VCaP (cell line): Measurements from ENCODE around the gene CD59.
A peak's percentile ranks its signal among the peaks of the same experiment; 100 is the strongest.

Source experiments
- H3K27ac ChIP-seq: fragments of 450-650 bp; 2 replicates; pipeline ENCODE4 v1.5.1; 2017
- TF ChIP-seq, protein P1 (sequence below): fragments of 450-650 bp; conservative IDR thresholded peaks from 2 replicates; pipeline ENCODE4 v1.5.1; 2017; ENCODE audit warnings: mild to moderate bottlenecking, moderate library complexity

The CD59 gene

DNA sequence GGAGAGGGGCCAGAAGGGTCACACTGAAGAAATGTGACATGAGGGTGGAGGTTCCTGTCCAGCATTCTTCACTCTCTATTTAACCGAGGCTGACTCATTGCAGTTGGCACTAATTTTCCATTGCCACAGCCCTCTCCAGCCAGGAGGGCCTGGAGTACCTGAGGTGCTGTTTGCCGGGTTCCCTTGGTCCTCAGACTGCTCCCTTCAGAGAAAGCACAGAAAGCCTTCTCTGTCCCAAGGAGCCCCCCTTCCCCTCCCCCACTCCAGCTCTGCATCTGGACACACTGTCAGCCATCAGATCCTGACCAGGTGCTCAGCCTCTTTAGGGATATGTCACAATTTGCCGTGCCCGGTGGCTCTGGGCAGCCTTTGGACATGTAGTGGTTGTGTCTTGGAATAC, 32.4 kb downstream of the CD59 start:
- TF ChIP-seq, protein P1, sequence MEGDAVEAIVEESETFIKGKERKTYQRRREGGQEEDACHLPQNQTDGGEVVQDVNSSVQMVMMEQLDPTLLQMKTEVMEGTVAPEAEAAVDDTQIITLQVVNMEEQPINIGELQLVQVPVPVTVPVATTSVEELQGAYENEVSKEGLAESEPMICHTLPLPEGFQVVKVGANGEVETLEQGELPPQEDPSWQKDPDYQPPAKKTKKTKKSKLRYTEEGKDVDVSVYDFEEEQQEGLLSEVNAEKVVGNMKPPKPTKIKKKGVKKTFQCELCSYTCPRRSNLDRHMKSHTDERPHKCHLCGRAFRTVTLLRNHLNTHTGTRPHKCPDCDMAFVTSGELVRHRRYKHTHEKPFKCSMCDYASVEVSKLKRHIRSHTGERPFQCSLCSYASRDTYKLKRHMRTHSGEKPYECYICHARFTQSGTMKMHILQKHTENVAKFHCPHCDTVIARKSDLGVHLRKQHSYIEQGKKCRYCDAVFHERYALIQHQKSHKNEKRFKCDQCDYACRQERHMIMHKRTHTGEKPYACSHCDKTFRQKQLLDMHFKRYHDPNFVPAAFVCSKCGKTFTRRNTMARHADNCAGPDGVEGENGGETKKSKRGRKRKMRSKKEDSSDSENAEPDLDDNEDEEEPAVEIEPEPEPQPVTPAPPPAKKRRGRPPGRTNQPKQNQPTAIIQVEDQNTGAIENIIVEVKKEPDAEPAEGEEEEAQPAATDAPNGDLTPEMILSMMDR = no peak
- H3K27ac ChIP-seq = no peak overlapping the region

DNA sequence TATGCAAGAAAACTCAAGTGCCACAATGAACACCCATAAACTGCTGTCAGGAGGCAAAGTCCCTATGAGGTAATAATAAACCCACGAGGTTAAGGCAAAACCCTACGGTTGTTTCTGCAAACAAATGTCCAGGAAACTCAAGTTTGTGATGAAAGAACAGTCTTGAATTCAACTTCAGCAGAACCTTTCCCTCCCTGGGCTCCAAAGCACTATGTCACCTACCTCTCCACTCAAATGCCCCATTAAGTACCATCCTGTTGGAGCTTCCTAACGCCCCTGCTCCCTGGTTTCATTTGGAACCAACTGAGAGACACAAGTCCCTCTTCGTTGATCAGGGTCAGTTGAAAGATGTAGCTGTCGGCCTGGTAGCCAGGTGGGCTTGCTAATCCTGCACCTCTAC, 33.0 kb downstream of the CD59 start:
- H3K27ac ChIP-seq = no peak overlapping the region
- TF ChIP-seq, protein P1 = no peak

DNA sequence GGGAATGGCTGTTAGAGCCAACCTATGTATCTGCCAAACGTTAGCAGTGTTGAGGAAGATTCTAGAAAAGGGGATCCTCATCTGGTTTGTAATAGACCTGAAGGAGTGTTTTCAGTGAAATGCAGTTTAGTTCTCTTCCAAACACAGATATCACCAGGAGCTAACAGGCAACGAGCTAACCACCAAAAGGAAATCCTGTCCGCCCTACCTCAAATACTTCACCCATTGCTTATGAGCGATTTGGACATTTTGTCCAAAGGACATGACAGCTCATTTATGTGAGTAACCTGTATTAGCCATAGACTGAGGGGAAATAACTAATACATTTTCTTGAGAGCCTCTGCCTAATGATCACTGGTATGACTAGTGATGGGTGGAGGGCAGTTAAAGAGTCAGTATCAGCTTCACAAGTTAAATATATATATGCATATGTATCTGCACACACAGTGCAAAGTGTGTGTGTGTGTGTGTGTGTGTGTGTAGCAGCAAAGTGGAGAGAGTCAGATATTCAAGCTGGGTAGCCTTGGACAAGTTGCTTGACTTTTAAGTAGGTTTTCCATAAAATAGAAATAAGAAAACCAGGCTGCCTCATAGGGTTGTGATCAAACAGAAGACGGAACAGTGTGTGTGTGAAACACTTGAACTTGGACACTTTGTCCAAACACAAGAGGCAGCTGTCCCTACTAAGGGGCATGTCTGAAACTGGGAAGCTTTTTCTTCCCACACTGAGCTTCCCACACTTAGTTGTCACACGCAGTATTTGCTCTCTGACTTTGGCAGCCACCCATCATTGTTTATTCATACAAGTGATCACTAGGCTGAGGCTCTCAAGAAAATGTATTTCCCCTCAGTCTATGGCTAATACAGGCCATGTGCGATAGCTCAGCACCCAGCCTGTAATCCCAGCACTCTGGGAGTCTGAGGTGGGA, 34.7 kb downstream of the CD59 start:
- peak overlapping the region; percentile 48 for H3K27ac ChIP-seq
- TF ChIP-seq, protein P1 = no peak

DNA sequence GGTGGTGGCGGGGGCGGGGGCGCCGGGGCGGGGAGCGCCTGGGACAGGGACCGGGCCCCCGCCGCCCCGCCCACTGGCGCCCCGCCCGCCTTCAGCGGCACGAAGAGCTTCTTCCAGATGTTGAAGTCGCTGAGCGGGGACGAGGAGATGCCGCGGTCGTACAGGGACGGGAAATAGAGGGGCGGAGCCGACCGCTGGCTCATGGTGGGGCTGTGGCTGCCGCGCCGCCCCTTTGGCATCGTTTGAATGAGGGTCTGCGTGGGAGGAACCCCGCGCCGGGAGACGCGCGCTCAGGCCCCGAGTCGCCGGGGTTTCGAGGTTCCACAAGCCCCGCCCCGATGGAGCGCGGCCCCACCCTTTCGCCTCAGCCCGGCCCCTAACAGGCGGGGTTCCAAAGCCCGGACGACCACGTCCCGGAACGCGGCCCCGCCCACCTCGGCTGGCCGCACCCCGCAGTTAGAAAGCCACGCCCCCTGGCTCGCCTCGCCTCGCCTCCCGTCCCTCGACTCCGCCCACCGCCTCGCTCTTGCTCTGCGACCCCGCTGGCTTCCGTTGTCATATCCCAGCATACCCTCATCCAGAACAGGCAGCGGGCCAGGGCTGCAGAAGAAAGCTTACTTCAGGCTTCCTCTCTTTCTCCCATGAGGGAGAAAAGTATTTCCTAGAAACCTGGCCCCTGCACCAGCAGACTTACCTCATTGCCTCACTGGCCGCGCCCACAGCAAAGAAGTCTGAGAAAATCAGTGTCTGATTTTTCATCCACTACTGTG, 35.5 kb downstream of the CD59 start, which contains the start of gene C11orf91:
Gene C11orf91 (minus strand): TSS at position 325 of the 770 bp plus-strand sequence. CDS start 86 bp downstream, at position 239.
- peak within 1 kb of the TSS; percentile 48 for H3K27ac ChIP-seq
- TF ChIP-seq, protein P1 = no peak

DNA sequence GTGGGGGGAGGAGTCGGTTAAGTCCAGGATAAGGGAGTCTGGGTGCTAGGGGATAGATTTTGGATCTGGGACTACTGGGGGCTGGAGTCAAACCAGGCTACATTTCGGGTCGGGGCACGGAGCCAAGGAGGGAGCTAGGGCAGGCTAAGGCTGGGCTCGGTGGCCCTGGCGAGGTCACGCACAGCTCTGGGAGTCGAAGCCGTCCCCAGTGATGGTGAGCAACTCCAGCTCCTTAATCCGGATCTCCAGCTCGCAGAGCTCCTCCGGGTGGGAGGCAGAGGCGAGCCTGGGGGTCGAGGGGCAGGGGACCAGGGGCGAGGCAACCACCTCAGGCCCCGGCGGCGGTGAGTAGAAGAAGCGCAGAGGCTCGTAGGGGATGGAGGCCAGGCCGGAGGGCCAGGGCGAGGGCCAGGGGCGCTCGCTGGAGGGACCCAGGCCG, 36.1 kb downstream of the CD59 start:
- TF ChIP-seq, protein P1 = no peak
- H3K27ac ChIP-seq = no peak overlapping the region

DNA sequence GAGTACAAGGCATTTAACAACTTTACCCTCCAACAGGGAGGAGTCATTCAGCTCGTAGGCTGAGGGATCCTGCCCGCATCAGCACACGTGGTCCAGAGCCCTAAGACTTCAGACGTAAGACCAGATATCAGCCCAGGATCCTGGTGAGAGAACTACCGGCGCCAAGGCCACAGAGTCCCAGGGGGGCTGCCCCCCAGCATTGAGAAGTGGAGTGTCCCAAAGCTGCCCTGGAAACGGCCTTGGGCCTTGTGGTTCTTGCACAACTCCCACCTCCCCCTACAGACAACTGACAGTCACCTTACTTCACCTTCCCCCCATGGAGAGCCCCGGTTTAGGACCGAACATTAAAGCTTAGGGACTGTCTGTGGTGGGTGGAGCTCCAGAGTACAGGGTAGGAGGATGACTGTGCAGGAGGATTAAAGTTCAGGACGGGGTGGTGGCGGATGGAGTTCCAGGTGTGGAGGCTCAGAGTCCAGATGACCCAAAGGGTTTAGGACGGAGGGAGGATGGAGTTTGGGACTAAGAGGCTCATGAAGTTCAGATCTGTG, 36.6 kb downstream of the CD59 start:
- H3K27ac ChIP-seq = no peak overlapping the region
- TF ChIP-seq, protein P1 = no peak

DNA sequence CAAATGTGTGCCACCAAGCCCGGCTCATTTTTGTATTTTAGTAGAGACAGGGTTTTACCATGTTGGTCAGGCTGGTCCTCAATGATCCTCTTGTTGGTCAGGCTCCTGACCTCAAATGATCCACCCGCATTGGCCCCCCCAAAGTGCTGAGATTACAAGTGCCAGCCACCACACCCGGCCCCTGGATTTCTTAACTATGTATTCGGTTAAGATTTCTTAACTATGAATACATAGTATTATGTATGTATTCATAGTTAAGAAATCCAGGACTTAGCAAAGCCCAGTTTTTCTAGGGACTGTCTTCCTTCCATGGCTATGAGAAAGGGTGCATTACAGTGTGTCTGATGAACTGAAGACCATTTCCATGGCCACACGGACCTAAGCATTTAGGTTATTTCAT, 37.3 kb downstream of the CD59 start:
- H3K27ac ChIP-seq = no peak overlapping the region
- TF ChIP-seq, protein P1 = no peak
